H1 (cell line): ENCODE data around the gene DBNDD2. TPM values are rescaled to one million over a fixed set of nuclear protein-coding genes. Genes with fewer than 3 reads are reported as not detected.

ENCODE experiments used
- CTCF ChIA-PET: fragments of 300-600 bp; sonication (Branson Sonifier 250); formaldehyde crosslinking; loops from one replicate; lab custom pipeline; 2021; ENCODE audit not compliant: partially characterized antibody; lab: Charles Lee
- POLR2A ChIA-PET: fragments of 300-600 bp; sonication (Branson Sonifier 250); formaldehyde crosslinking; loops from one replicate; lab custom pipeline; 2021; ENCODE audit warnings: inconsistent platforms; ENCODE audit not compliant: partially characterized antibody; lab: Charles Lee
- DNase-seq, 2 experiments: peaks; one replicate each; pipeline versions ENCODE4 v3.0.0 to v3.0.0-alpha.2; 2010 to 2022; ENCODE audit warnings: low spot score in 2 of 2, low read depth in 1 of 2, mixed read lengths in 1 of 2
- FAIRE-seq: peaks from 2 replicates; lab custom pipeline; 2011; peaks lifted over from hg19 to GRCh38; lab: Jason Lieb, UNC
- H2AFZ ChIP-seq: 2 replicates; pipeline ENCODE4 v1.8.1; 2012; ENCODE audit warnings: low read length, inconsistent platforms
- H2AK5ac ChIP-seq: 2 replicates; pipeline ENCODE4 v1.6.1; 2013; ENCODE audit warnings: low read depth, low read length
- H2BK120ac ChIP-seq: replicated peaks from 2 replicates; pipeline ENCODE3; 2013; ENCODE audit warnings: low read depth, low read length, inconsistent platforms
- H2BK12ac ChIP-seq: 2 replicates; pipeline ENCODE4 v1.6.1; 2013; ENCODE audit warnings: low read depth, low read length
- H2BK15ac ChIP-seq: 2 replicates; pipeline ENCODE4 v1.6.1; 2013; ENCODE audit warnings: low read length
- H2BK20ac ChIP-seq: 2 replicates; pipeline ENCODE4 v1.6.1; 2013; ENCODE audit warnings: low read length
- H2BK5ac ChIP-seq: 2 replicates; pipeline ENCODE4 v1.6.1; 2013; ENCODE audit warnings: low read depth, low read length
- H3K14ac ChIP-seq: 2 replicates; pipeline ENCODE4 v1.6.1; 2013; ENCODE audit warnings: inconsistent platforms; ENCODE audit not compliant: insufficient read length
- H3K18ac ChIP-seq: 2 replicates; pipeline ENCODE4 v1.6.1; 2013; ENCODE audit warnings: low read length; ENCODE audit errors: extremely low read depth
- H3K23ac ChIP-seq: 2 replicates; pipeline ENCODE4 v1.6.1; 2013; ENCODE audit warnings: inconsistent platforms; ENCODE audit not compliant: insufficient read length
- H3K23me2 ChIP-seq: 2 replicates; pipeline ENCODE4 v1.6.1; 2013; ENCODE audit warnings: low read depth, low read length
- H3K27ac ChIP-seq: 2 replicates; pipeline ENCODE4 v1.6.1; 2011; ENCODE audit warnings: low read depth, low read length, inconsistent platforms
- H3K27me3 ChIP-seq, 4 experiments: replicated peaks in 1 of 4; 1 replicate in 1 of 4; 2 replicates in 3 of 4; pipeline versions ENCODE4 v1.6.1 to v1.8.1; 2011 to 2013; ENCODE audit warnings: low read length in 3 of 4, mild to moderate bottlenecking in 3 of 4, inconsistent platforms in 2 of 4, mixed read lengths in 2 of 4, moderate library complexity in 1 of 4; ENCODE audit not compliant: control insufficient read depth in 3 of 4, insufficient read depth in 3 of 4; ENCODE audit errors: extremely low read depth in 1 of 4
- H3K36me3 ChIP-seq, 4 experiments: 2 replicates each; pipeline versions ENCODE4 v1.6.1 to v1.8.1; 2011 to 2013; ENCODE audit warnings: mild to moderate bottlenecking in 4 of 4, low read length in 3 of 4, moderate library complexity in 2 of 4, control low read depth in 1 of 4, inconsistent platforms in 1 of 4; ENCODE audit not compliant: insufficient read depth in 4 of 4, control insufficient read depth in 2 of 4
- H3K4ac ChIP-seq: replicated peaks from 2 replicates; pipeline ENCODE3; 2013; ENCODE audit warnings: low read length, low read depth, mixed read lengths, inconsistent platforms; ENCODE audit not compliant: insufficient read length
- H3K4me1 ChIP-seq, 4 experiments: replicated peaks in 1 of 4; 1 replicate in 1 of 4; 2 replicates in 3 of 4; pipeline versions ENCODE4 v1.6.1 to v1.8.1; 2011 to 2013; ENCODE audit warnings: low read length in 3 of 4, inconsistent platforms in 2 of 4, mixed read lengths in 1 of 4; ENCODE audit not compliant: insufficient read depth in 4 of 4, control insufficient read depth in 3 of 4
- H3K4me2 ChIP-seq, 2 experiments: 2 replicates each; pipeline versions ENCODE4 v1.6.1 to v1.8.1; 2011 to 2013; ENCODE audit warnings: low read depth in 2 of 2, low read length in 2 of 2, control low read depth in 1 of 2, inconsistent platforms in 1 of 2, mild to moderate bottlenecking in 1 of 2; ENCODE audit not compliant: insufficient read depth in 1 of 2
- H3K4me3 ChIP-seq, 4 experiments: fragments of 200-600, 300-600 bp in 1 of 4; sonication (generic), shearing (Covaris generic), sonication (Bioruptor Twin) in 1 of 4; 2 replicates each; pipeline versions ENCODE4 v1.5.1 to v1.8.1; 2011 to 2016; ENCODE audit warnings: low read length in 4 of 4, low read depth in 3 of 4, control low read depth in 2 of 4, inconsistent platforms in 2 of 4, mild to moderate bottlenecking in 2 of 4, mixed read lengths in 1 of 4, moderate library complexity in 1 of 4; ENCODE audit not compliant: insufficient read depth in 2 of 4; ENCODE audit errors: extremely low read depth in 1 of 4
- H3K56ac ChIP-seq: replicated peaks from 2 replicates; pipeline ENCODE3; 2013; ENCODE audit warnings: low read depth, mild to moderate bottlenecking, mixed read lengths, low read length, inconsistent platforms; ENCODE audit not compliant: insufficient read length
- H3K79me1 ChIP-seq: 2 replicates; pipeline ENCODE4 v1.6.1; 2013; ENCODE audit warnings: low read depth, low read length, control low read depth
- H3K79me2 ChIP-seq, 2 experiments: 2 replicates each; pipeline versions ENCODE4 v1.6.1 to v1.8.1; 2012 to 2013; ENCODE audit warnings: low read length in 2 of 2, mild to moderate bottlenecking in 2 of 2, inconsistent platforms in 1 of 2; ENCODE audit not compliant: insufficient read depth in 2 of 2, control insufficient read depth in 1 of 2
- H3K9ac ChIP-seq, 4 experiments: replicated peaks in 1 of 4; 1 replicate in 1 of 4; 2 replicates in 3 of 4; pipeline versions ENCODE4 v1.6.1 to v1.8.1; 2011 to 2013; ENCODE audit warnings: low read depth in 3 of 4, low read length in 3 of 4, control low read depth in 2 of 4, mild to moderate bottlenecking in 2 of 4, moderate library complexity in 2 of 4, inconsistent platforms in 1 of 4; ENCODE audit errors: extremely low read depth in 1 of 4
- H3K9me3 ChIP-seq, 2 experiments: 2 replicates each; pipeline versions ENCODE4 v1.6.1 to v1.8.1; 2012 to 2013; ENCODE audit warnings: mild to moderate bottlenecking in 2 of 2, moderate library complexity in 2 of 2, control low read depth in 1 of 2, inconsistent platforms in 1 of 2, low read depth in 1 of 2, low read length in 1 of 2, mixed read lengths in 1 of 2; ENCODE audit not compliant: insufficient read depth in 2 of 2
- H4K20me1 ChIP-seq, 2 experiments: replicated peaks in 1 of 2; 2 replicates each; pipeline versions ENCODE3 to v1.8.1; 2011 to 2013; ENCODE audit warnings: inconsistent platforms in 2 of 2, low read length in 2 of 2, mild to moderate bottlenecking in 1 of 2; ENCODE audit not compliant: insufficient read depth in 2 of 2, control insufficient read depth in 1 of 2
- H4K5ac ChIP-seq: 2 replicates; pipeline ENCODE4 v1.6.1; 2013; ENCODE audit warnings: low read length, low read depth, mixed read lengths, inconsistent platforms; ENCODE audit not compliant: insufficient read length
- H4K8ac ChIP-seq: 2 replicates; pipeline ENCODE4 v1.8.0; 2013; ENCODE audit warnings: mild to moderate bottlenecking, moderate library complexity, low read length, inconsistent platforms; ENCODE audit not compliant: insufficient read depth; ENCODE audit errors: extremely low read depth
- H4K91ac ChIP-seq: replicated peaks from 2 replicates; pipeline ENCODE3; 2013; ENCODE audit warnings: low read length, mixed read lengths, inconsistent platforms; ENCODE audit not compliant: insufficient read length
- ASH2L ChIP-seq: fragments of 200-600, 300-600 bp; sonication (generic); IDR thresholded peaks from one replicate; pipeline ENCODE4 v1.7.1; 2017; ENCODE audit warnings: low read length
- E2F6 ChIP-seq: IDR thresholded peaks from 2 replicates; pipeline ENCODE4 v1.6.1; 2012; ENCODE audit warnings: inconsistent platforms
- GTF2F1 ChIP-seq: IDR thresholded peaks from 2 replicates; pipeline ENCODE4 v1.6.1; 2012; ENCODE audit warnings: low read depth, low read length, improper control_type of control experiment, borderline replicate concordance
- HDAC2 ChIP-seq, 2 experiments: fragments of 300-600 bp in 1 of 2; sonication (generic) in 1 of 2; IDR thresholded peaks; 2 replicates each; pipeline ENCODE4 v1.6.1; 2011 to 2012; ENCODE audit warnings: low read depth in 2 of 2, low read length in 2 of 2, mild to moderate bottlenecking in 2 of 2, moderate library complexity in 2 of 2, borderline replicate concordance in 1 of 2, inconsistent platforms in 1 of 2
- JUN ChIP-seq: IDR thresholded peaks from 2 replicates; pipeline ENCODE4 v1.6.1; 2011; ENCODE audit warnings: low read depth, mild to moderate bottlenecking, improper control_type of control experiment, low read length
- JUND ChIP-seq: IDR thresholded peaks from 2 replicates; pipeline ENCODE4 v1.6.1; 2011; ENCODE audit warnings: mild to moderate bottlenecking, improper control_type of control experiment, low read length
- KDM1A ChIP-seq: fragments of 200-600, 300-600 bp; sonication (generic); IDR thresholded peaks from 2 replicates; pipeline ENCODE4 v1.7.1; 2016; ENCODE audit warnings: mild to moderate bottlenecking, low read length, borderline replicate concordance
- KDM4A ChIP-seq: IDR thresholded peaks from one replicate; pipeline ENCODE4 v1.7.1; 2012; ENCODE audit warnings: low read depth, mild to moderate bottlenecking, moderate library complexity, low read length, inconsistent platforms; ENCODE audit not compliant: severe bottlenecking
- NANOG ChIP-seq: IDR thresholded peaks from 2 replicates; pipeline ENCODE4 v1.6.1; 2011; ENCODE audit warnings: low read length, low read depth, mild to moderate bottlenecking, inconsistent platforms; ENCODE audit not compliant: insufficient read depth, poor library complexity, severe bottlenecking
- NRF1 ChIP-seq: IDR thresholded peaks from 2 replicates; pipeline ENCODE4 v1.6.1; 2011; ENCODE audit warnings: mild to moderate bottlenecking, low read depth, low read length, improper control_type of control experiment
- SP1 ChIP-seq: IDR thresholded peaks from 2 replicates; pipeline ENCODE4 v1.6.1; 2011; ENCODE audit warnings: low read depth, low read length
- SRF ChIP-seq: IDR thresholded peaks from 2 replicates; pipeline ENCODE4 v1.6.1; 2011; ENCODE audit warnings: mild to moderate bottlenecking, low read depth, low read length, moderate library complexity
- SUZ12 ChIP-seq: fragments of 200-600 bp; sonication (generic); IDR thresholded peaks from 2 replicates; pipeline ENCODE4 v1.6.1; 2012; ENCODE audit warnings: mild to moderate bottlenecking, inconsistent platforms, low read length, moderate library complexity, mixed read lengths
- WGBS, 2 experiments: shearing (Covaris generic) in 1 of 2; methylation state at CpG; one replicate each; pipeline versions ENCODE4 v1.1.6 to v1.1.7; 2013 to 2015; ENCODE audit warnings: low lambda C conversion rate in 2 of 2, mixed read lengths in 2 of 2, inconsistent platforms in 1 of 2, low coverage in 1 of 2, missing lambda C conversion rate in 1 of 2; ENCODE audit not compliant: insufficient replicate concordance in 2 of 2, insufficient coverage in 1 of 2, insufficient read length in 1 of 2; ENCODE audit errors: extremely low coverage in 1 of 2, missing lambda C conversion rate in 1 of 2; 5-methylcytosine and 5-hydroxymethylcytosine counted together
- polyA plus RNA-seq, 7 experiments: library from polyadenylated mRNA; depleted of rRNA in 3 of 7; stranded (reverse) in 5 of 7; unstranded in 2 of 7; fragments of >200 nt in 5 of 7; fragments of 200-250 nt in 2 of 7; gene quantifications; 1 replicate in 5 of 7; 2 replicates in 1 of 7; 4 replicates in 1 of 7; pipeline versions ENCODE4 v1.2.1 to v1.2.3, GENCODE V29; 2011 to 2013; ENCODE audit warnings: missing spikeins in 2 of 7, mixed read lengths in 2 of 7
- total RNA-seq: library from RNA; stranded (reverse); fragmentation: NEBNext Ultra II Directional; extraction: Animal tissue kit (Norgen Biotek cat#: 25700); gene quantifications from 2 replicates; pipeline ENCODE4 v1.2.1, GENCODE V29; 2021

DBNDD2 gene
- total and polyA plus RNA-seq, 2 of the 8 experiments (the other 6 are each of a cell fraction or from before 2014, with no cell fraction given), result 55.8 to 96.3 TPM

DNA sequence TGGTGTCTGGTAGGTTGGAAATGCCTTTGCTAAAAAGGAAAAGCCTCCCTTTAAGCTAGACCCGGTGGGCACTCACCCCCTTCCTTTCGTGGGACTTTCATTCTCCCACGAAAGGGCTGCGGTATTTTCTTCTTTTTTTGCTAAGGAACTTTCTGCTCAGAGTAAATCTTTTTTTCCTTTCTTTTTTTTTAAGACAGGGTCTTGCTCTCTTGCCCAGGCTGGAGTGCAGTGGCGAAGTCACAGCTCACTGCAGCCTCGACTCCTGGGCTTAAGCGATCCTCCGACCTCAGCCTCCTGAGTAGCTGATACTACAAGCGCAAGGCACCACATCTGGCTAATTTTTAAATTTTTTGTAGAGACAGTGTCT, 34.0 kb upstream of the DBNDD2 start:
- H4K91ac ChIP-seq, result no peak overlapping the region
- no peaks in the 10 kb centered on the region for H3K36me3 ChIP-seq
- H2AK5ac ChIP-seq, result no peak overlapping the region
- H3K79me1 ChIP-seq, result no peaks in the 10 kb centered on the region
- H4K8ac ChIP-seq, result no peak overlapping the region
- H3K56ac ChIP-seq, result no peak overlapping the region
- FAIRE-seq, result no peak
- H3K9me3 ChIP-seq, result no peaks in the 10 kb centered on the region
- no peak overlapping the region for H3K4ac ChIP-seq
- H4K5ac ChIP-seq, result no peak overlapping the region
- no peak overlapping the region for H3K27ac ChIP-seq
- CTCF ChIA-PET, result interaction anchor here (0.6 to 11.9 kb wide), 39 partner anchors 10 to 409 kb away, joined by 3 to 186 read pairs (median 8); partner anchors contain the start of genes DBNDD2, PIGT, SDC4 and SYS1
- peak overlapping the region in 1 of 4 experiments; percentile 63; a peak in 2 of 8 replicates for H3K4me3 ChIP-seq
- no peak overlapping the region for H3K18ac ChIP-seq
- H3K9ac ChIP-seq, result no peak overlapping the region
- no peak overlapping the region for H2BK20ac ChIP-seq
- POLR2A ChIA-PET, result interaction anchor here (0.7 to 4.5 kb wide), 11 partner anchors 10 to 1315 kb away, joined by 3 to 42 read pairs (median 4); partner anchors contain the start of genes DBNDD2 and SYS1
- 54% methylated on average over 9 of the region's 9 CpGs; no CpG with 5 or more reads in 1 of the 2 experiments for WGBS, 2 experiments
- no peak overlapping the region for H2BK120ac ChIP-seq
- H3K79me2 ChIP-seq, result no peaks in the 10 kb centered on the region
- no peak for DNase-seq
- no peak overlapping the region for H3K14ac ChIP-seq
- peaks cover 4% of the 10 kb centered on the region for H3K23me2 ChIP-seq
- no peak overlapping the region for H2BK5ac ChIP-seq
- H3K4me2 ChIP-seq, result peak overlapping the region; percentile 54 to 86; a peak in 2 of 4 replicates
- peaks cover 0 to 12% (median 9%) of the 10 kb centered on the region in 4 experiments; a peak in 3 of 7 replicates for H3K27me3 ChIP-seq
- peaks cover 0 to 16% (median 9%) of the 10 kb centered on the region in 4 experiments; a peak in 6 of 7 replicates for H3K4me1 ChIP-seq
- no peaks in the 10 kb centered on the region for H4K20me1 ChIP-seq
- no peak overlapping the region for H2BK12ac ChIP-seq
- H2AFZ ChIP-seq, result no peak overlapping the region
- no peak overlapping the region for H3K23ac ChIP-seq
- H2BK15ac ChIP-seq, result no peak overlapping the region
- TF ChIP-seq KDM4A (no peak), SUZ12 (no peak), ASH2L (no peak), KDM1A (peak; percentile 67; the same call in 1 of the 2 replicates), SRF (no peak), GTF2F1 (no peak), SP1 (no peak), JUN (no peak), E2F6 (no peak), HDAC2 (IDR thresholded peaks at IDR 0.05; ENCODE audit: borderline replicate concordance in 1 of 2, low read depth in 2 of 2, low read length in 2 of 2) (no peak), NRF1 (no peak), JUND (0 out of 2 replicates have a peak, but pooled peaks have one; percentile 4), NANOG (no peak)
